GM23338 (cell line): ENCODE measurements around the gene DNAL4. TPM values are rescaled to one million over a fixed set of nuclear protein-coding genes. Genes with fewer than 3 reads are reported as not detected.

Experiments
- ATAC-seq: fragments of 200-7000 bp; cut with Tn5 transposase; 3 replicates; pipeline ENCODE4 v1.9.1; 2020
- DNase-seq: peaks from one replicate; pipeline ENCODE4 v3.0.0-alpha.2; 2015; ENCODE audit warnings: low spot score
- H2AFZ ChIP-seq: fragments of 200-600 bp; sonication (generic); 2 replicates; pipeline ENCODE4 v1.8.0; 2016; ENCODE audit warnings: antibody characterized with exemption, mild to moderate bottlenecking, moderate library complexity
- H3F3A ChIP-seq: fragments of 200-600 bp; sonication (generic); replicated peaks from 2 replicates; pipeline ENCODE4 v1.8.0; 2017; ENCODE audit warnings: antibody characterized with exemption, mixed run types, low read depth
- H3K27ac ChIP-seq: fragments of 200-600 bp; sonication (generic); 2 replicates; pipeline ENCODE4 v1.6.1; 2016; ENCODE audit warnings: low read depth
- H3K27me3 ChIP-seq: fragments of 200-600 bp; sonication (generic); 2 replicates; pipeline ENCODE4 v1.8.0; 2016; ENCODE audit warnings: mild to moderate bottlenecking, mixed run types, moderate library complexity; ENCODE audit not compliant: insufficient read depth
- H3K36me3 ChIP-seq: fragments of 200-600 bp; sonication (generic); 2 replicates; pipeline ENCODE4 v1.8.0; 2016; ENCODE audit warnings: mild to moderate bottlenecking; ENCODE audit not compliant: insufficient read depth
- H3K4me1 ChIP-seq: fragments of 200-600 bp; sonication (generic); 2 replicates; pipeline ENCODE4 v1.8.0; 2016; ENCODE audit warnings: mild to moderate bottlenecking, moderate library complexity; ENCODE audit not compliant: insufficient read depth
- H3K4me2 ChIP-seq: fragments of 200-600 bp; sonication (generic); 2 replicates; pipeline ENCODE4 v1.7.1; 2017; ENCODE audit warnings: mixed run types
- H3K4me3 ChIP-seq: fragments of 200-600 bp; sonication (generic); 2 replicates; pipeline ENCODE4 v1.6.1; 2016; ENCODE audit warnings: mixed run types
- H3K79me2 ChIP-seq: fragments of 200-600 bp; sonication (generic); replicated peaks from 2 replicates; pipeline ENCODE4 v1.8.0; 2017; ENCODE audit warnings: mild to moderate bottlenecking; ENCODE audit not compliant: insufficient read depth
- H3K9me2 ChIP-seq: fragments of 200-600 bp; sonication (generic); 2 replicates; pipeline ENCODE4 v1.8.0; 2017; ENCODE audit not compliant: insufficient read depth
- H4K20me1 ChIP-seq: fragments of 200-600 bp; sonication (generic); replicated peaks from 2 replicates; pipeline ENCODE4 v1.8.0; 2017; ENCODE audit warnings: mild to moderate bottlenecking; ENCODE audit not compliant: insufficient read depth
- H3K27ac Mint-ChIP-seq: 2 replicates; pipeline ENCODE4 v1.8.0; 2020; ENCODE audit warnings: inconsistent platforms, mild to moderate bottlenecking, moderate library complexity, mixed read lengths
- H3K27me3 Mint-ChIP-seq: 3 replicates; pipeline ENCODE4 v1.8.0; 2022; ENCODE audit warnings: low read depth, mild to moderate bottlenecking, moderate library complexity, mixed read lengths, inconsistent platforms; ENCODE audit not compliant: insufficient read depth, poor library complexity
- H3K36me3 Mint-ChIP-seq: 3 replicates; pipeline ENCODE4 v1.8.0; 2021; ENCODE audit warnings: low read depth, mild to moderate bottlenecking, inconsistent platforms, moderate library complexity, mixed read lengths
- H3K4me1 Mint-ChIP-seq: 3 replicates; pipeline ENCODE4 v1.8.0; 2020; ENCODE audit warnings: mild to moderate bottlenecking, inconsistent platforms, mixed read lengths
- H3K4me3 Mint-ChIP-seq: 3 replicates; pipeline ENCODE4 v1.8.0; 2021; ENCODE audit warnings: moderate library complexity, mild to moderate bottlenecking, inconsistent platforms, mixed read lengths
- H3K9me3 Mint-ChIP-seq: 3 replicates; pipeline ENCODE4 v1.8.0; 2020; ENCODE audit warnings: moderate library complexity, mild to moderate bottlenecking, inconsistent platforms, mixed read lengths
- CREB1 ChIP-seq: fragments of 250-450 bp; sonication (Bioruptor Pico); IDR thresholded peaks from 2 replicates; pipeline ENCODE4 v1.5.0; 2020; ENCODE audit warnings: low read depth, mild to moderate bottlenecking, moderate library complexity
- EZH2 ChIP-seq: fragments of 200-600 bp; sonication (generic); IDR thresholded peaks from one replicate; pipeline ENCODE4 v1.8.0; 2017; ENCODE audit warnings: antibody characterized with exemption, mild to moderate bottlenecking, low read depth; ENCODE audit not compliant: unreplicated experiment
- EZH2phosphoT487 ChIP-seq: fragments of 200-600 bp; sonication (generic); IDR thresholded peaks from one replicate; pipeline ENCODE4 v1.8.1; 2018; ENCODE audit warnings: antibody characterized with exemption; ENCODE audit not compliant: unreplicated experiment
- JUNB ChIP-seq: IDR thresholded peaks from one replicate; pipeline ENCODE4 v1.6.1; 2016; ENCODE audit warnings: antibody characterized with exemption; ENCODE audit not compliant: unreplicated experiment
- NANOG ChIP-seq: IDR thresholded peaks from 2 replicates; pipeline ENCODE4 v1.6.1; 2016; ENCODE audit warnings: antibody characterized with exemption, borderline replicate concordance
- POLR2AphosphoS5 ChIP-seq: IDR thresholded peaks from 2 replicates; pipeline ENCODE4 v1.6.1; 2016; ENCODE audit warnings: antibody characterized with exemption, low read depth
- STAT1 ChIP-seq: IDR thresholded peaks from one replicate; pipeline ENCODE4 v1.6.1; 2016; ENCODE audit warnings: antibody characterized with exemption; ENCODE audit not compliant: unreplicated experiment
- ZNF114 ChIP-seq: fragments of 250-450 bp; sonication (Bioruptor Pico); IDR thresholded peaks from 2 replicates; pipeline ENCODE4 v1.5.0; 2020; ENCODE audit warnings: mild to moderate bottlenecking, moderate library complexity
- ZNF331 ChIP-seq: fragments of 250-450 bp; sonication (Bioruptor Pico); IDR thresholded peaks from 2 replicates; pipeline ENCODE4 v1.5.0; 2020; ENCODE audit warnings: low read depth, mild to moderate bottlenecking, moderate library complexity
- polyA plus RNA-seq: library from polyadenylated mRNA; unstranded; fragments of >200 nt; fragmentation: Nextera tagmentation; extraction: Ambion mirVana; gene quantifications from 2 replicates; pipeline ENCODE4 v1.2.1, GENCODE V29; 2016
- total RNA-seq: library from RNA; depleted of rRNA; stranded (reverse); fragments of >200 nt; shearing (Covaris generic); gene quantifications from 2 replicates; pipeline ENCODE4 v1.2.3, GENCODE V29; 2014
- TF ChIP-seq, protein P1 (sequence below): IDR thresholded peaks from 2 replicates; pipeline ENCODE4 v1.6.1; 2016; ENCODE audit warnings: antibody characterized with exemption
- TF ChIP-seq, protein P2 (sequence below), 2 experiments: fragments of 200-600 bp in 1 of 2; sonication (generic) in 1 of 2; conservative IDR thresholded peaks; 2 replicates each; pipeline versions ENCODE4 v1.5.1 to v1.6.1; 2016 to 2017; ENCODE audit warnings: antibody characterized with exemption in 2 of 2, low read depth in 2 of 2, mild to moderate bottlenecking in 2 of 2, moderate library complexity in 1 of 2
- TF ChIP-seq, protein P3 (sequence below): fragments of 250-450 bp; sonication (Bioruptor Pico); IDR thresholded peaks from 2 replicates; pipeline ENCODE4 v1.5.0; 2020; ENCODE audit warnings: mild to moderate bottlenecking, moderate library complexity
- TF ChIP-seq, protein P4 (sequence below): IDR thresholded peaks from one replicate; pipeline ENCODE4 v1.6.1; 2018; ENCODE audit warnings: antibody characterized with exemption; ENCODE audit not compliant: unreplicated experiment

Gene DNAL4
- total and polyA plus RNA-seq, 2 experiments from 2014 or later: 9.3 to 10.0 TPM

DNA sequence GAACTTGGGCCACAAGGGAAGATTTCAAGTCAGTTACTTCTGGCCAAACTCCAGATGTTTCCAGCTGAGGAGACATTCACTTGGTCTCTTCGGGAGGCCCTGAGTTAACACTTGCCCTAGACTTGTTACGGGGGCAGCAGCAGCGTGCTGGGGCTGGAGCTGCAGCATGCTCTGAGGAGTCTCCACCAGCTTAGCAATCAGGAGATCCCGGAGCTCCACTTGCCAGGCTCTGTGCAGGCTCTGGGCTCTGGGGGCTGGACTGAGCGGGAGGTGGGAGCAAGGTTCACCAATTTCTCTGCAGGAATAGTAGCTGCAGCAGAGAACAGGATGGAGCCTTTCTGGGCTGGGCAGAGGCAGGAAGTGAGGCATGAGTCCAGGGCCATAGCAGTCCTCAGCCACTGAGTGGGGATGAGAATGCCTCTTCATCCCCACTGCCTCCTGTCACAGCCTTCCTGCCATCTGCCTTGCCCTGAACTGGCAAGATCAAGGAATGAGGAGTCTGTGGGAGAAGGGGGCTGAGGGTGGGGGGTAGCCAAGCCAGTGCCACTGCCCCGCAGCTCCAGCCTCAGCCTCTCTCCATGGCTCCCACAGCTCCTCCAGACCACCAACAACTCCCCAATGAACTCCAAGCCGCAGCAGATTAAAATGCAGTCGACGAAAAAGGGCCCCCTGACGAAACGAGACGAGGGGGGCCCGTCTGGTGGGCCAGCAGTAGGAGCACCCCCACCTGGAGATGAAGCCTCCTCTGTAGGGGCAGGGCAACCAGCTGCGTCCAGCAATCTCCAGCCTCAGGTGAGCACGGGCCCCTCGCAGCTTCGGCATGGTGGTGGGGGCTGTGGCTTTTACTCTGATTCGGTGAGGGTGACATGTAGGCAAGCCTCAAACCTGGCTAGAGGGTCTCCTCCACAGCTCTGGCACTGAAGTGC is 64.8 kb downstream of the DNAL4 start:
- peaks cover 3% of the 10 kb centered on the region; the same call in 2 of the 3 replicates for H3K4me1 Mint-ChIP-seq
- no peak for DNase-seq
- peaks cover 35% of the 10 kb centered on the region for H3K36me3 ChIP-seq

More for the DNA sequence above, 64.8 kb downstream of the DNAL4 start:
- H3F3A ChIP-seq: 0 out of 2 replicates have a peak, but pooled peaks cover 4% of the 10 kb centered on the region
- H3K4me3 Mint-ChIP-seq: no peak overlapping the region
- TF ChIP-seq ZNF331 (CRISPR knock-in tag) (no peak), EZH2phosphoT487 (no peak), CREB1 (CRISPR knock-in tag) (no peak), JUNB (no peak), NANOG (no peak), EZH2 (no peak), POLR2AphosphoS5 (no peak), STAT1 (no peak), ZNF114 (no peak)
- TF ChIP-seq, protein P1, sequence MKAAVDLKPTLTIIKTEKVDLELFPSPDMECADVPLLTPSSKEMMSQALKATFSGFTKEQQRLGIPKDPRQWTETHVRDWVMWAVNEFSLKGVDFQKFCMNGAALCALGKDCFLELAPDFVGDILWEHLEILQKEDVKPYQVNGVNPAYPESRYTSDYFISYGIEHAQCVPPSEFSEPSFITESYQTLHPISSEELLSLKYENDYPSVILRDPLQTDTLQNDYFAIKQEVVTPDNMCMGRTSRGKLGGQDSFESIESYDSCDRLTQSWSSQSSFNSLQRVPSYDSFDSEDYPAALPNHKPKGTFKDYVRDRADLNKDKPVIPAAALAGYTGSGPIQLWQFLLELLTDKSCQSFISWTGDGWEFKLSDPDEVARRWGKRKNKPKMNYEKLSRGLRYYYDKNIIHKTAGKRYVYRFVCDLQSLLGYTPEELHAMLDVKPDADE: no peak
- TF ChIP-seq, protein P2, sequence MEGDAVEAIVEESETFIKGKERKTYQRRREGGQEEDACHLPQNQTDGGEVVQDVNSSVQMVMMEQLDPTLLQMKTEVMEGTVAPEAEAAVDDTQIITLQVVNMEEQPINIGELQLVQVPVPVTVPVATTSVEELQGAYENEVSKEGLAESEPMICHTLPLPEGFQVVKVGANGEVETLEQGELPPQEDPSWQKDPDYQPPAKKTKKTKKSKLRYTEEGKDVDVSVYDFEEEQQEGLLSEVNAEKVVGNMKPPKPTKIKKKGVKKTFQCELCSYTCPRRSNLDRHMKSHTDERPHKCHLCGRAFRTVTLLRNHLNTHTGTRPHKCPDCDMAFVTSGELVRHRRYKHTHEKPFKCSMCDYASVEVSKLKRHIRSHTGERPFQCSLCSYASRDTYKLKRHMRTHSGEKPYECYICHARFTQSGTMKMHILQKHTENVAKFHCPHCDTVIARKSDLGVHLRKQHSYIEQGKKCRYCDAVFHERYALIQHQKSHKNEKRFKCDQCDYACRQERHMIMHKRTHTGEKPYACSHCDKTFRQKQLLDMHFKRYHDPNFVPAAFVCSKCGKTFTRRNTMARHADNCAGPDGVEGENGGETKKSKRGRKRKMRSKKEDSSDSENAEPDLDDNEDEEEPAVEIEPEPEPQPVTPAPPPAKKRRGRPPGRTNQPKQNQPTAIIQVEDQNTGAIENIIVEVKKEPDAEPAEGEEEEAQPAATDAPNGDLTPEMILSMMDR (conservative IDR thresholded peaks at IDR 0.05; ENCODE audit: low read depth in 2 of 2): no peak
- TF ChIP-seq, protein P3, sequence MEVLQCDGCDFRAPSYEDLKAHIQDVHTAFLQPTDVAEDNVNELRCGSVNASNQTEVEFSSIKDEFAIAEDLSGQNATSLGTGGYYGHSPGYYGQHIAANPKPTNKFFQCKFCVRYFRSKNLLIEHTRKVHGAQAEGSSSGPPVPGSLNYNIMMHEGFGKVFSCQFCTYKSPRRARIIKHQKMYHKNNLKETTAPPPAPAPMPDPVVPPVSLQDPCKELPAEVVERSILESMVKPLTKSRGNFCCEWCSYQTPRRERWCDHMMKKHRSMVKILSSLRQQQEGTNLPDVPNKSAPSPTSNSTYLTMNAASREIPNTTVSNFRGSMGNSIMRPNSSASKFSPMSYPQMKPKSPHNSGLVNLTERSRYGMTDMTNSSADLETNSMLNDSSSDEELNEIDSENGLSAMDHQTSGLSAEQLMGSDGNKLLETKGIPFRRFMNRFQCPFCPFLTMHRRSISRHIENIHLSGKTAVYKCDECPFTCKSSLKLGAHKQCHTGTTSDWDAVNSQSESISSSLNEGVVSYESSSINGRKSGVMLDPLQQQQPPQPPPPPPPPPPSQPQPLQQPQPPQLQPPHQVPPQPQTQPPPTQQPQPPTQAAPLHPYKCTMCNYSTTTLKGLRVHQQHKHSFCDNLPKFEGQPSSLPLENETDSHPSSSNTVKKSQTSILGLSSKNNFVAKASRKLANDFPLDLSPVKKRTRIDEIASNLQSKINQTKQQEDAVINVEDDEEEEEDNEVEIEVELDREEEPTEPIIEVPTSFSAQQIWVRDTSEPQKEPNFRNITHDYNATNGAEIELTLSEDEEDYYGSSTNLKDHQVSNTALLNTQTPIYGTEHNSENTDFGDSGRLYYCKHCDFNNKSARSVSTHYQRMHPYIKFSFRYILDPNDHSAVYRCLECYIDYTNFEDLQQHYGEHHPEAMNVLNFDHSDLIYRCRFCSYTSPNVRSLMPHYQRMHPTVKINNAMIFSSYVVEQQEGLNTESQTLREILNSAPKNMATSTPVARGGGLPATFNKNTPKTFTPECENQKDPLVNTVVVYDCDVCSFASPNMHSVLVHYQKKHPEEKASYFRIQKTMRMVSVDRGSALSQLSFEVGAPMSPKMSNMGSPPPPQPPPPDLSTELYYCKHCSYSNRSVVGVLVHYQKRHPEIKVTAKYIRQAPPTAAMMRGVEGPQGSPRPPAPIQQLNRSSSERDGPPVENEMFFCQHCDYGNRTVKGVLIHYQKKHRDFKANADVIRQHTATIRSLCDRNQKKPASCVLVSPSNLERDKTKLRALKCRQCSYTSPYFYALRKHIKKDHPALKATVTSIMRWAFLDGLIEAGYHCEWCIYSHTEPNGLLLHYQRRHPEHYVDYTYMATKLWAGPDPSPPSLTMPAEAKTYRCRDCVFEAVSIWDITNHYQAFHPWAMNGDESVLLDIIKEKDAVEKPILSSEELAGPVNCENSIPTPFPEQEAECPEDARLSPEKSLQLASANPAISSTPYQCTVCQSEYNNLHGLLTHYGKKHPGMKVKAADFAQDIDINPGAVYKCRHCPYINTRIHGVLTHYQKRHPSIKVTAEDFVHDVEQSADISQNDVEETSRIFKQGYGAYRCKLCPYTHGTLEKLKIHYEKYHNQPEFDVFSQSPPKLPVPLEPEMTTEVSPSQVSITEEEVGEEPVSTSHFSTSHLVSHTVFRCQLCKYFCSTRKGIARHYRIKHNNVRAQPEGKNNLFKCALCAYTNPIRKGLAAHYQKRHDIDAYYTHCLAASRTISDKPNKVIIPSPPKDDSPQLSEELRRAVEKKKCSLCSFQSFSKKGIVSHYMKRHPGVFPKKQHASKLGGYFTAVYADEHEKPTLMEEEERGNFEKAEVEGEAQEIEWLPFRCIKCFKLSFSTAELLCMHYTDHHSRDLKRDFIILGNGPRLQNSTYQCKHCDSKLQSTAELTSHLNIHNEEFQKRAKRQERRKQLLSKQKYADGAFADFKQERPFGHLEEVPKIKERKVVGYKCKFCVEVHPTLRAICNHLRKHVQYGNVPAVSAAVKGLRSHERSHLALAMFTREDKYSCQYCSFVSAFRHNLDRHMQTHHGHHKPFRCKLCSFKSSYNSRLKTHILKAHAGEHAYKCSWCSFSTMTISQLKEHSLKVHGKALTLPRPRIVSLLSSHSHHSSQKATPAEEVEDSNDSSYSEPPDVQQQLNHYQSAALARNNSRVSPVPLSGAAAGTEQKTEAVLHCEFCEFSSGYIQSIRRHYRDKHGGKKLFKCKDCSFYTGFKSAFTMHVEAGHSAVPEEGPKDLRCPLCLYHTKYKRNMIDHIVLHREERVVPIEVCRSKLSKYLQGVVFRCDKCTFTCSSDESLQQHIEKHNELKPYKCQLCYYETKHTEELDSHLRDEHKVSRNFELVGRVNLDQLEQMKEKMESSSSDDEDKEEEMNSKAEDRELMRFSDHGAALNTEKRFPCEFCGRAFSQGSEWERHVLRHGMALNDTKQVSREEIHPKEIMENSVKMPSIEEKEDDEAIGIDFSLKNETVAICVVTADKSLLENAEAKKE: no peak
- TF ChIP-seq, protein P4, sequence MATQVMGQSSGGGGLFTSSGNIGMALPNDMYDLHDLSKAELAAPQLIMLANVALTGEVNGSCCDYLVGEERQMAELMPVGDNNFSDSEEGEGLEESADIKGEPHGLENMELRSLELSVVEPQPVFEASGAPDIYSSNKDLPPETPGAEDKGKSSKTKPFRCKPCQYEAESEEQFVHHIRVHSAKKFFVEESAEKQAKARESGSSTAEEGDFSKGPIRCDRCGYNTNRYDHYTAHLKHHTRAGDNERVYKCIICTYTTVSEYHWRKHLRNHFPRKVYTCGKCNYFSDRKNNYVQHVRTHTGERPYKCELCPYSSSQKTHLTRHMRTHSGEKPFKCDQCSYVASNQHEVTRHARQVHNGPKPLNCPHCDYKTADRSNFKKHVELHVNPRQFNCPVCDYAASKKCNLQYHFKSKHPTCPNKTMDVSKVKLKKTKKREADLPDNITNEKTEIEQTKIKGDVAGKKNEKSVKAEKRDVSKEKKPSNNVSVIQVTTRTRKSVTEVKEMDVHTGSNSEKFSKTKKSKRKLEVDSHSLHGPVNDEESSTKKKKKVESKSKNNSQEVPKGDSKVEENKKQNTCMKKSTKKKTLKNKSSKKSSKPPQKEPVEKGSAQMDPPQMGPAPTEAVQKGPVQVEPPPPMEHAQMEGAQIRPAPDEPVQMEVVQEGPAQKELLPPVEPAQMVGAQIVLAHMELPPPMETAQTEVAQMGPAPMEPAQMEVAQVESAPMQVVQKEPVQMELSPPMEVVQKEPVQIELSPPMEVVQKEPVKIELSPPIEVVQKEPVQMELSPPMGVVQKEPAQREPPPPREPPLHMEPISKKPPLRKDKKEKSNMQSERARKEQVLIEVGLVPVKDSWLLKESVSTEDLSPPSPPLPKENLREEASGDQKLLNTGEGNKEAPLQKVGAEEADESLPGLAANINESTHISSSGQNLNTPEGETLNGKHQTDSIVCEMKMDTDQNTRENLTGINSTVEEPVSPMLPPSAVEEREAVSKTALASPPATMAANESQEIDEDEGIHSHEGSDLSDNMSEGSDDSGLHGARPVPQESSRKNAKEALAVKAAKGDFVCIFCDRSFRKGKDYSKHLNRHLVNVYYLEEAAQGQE: no peak
- peaks cover 6% of the 10 kb centered on the region; the same call in 1 of the 2 replicates for H4K20me1 ChIP-seq
- no peak overlapping the region for H2AFZ ChIP-seq
- H3K4me1 ChIP-seq: no peaks in the 10 kb centered on the region
- no peak overlapping the region for H3K4me2 ChIP-seq
- peaks cover 9% of the 10 kb centered on the region for H3K27me3 Mint-ChIP-seq
- H3K4me3 ChIP-seq: no peak overlapping the region
- peaks cover 80% of the 10 kb centered on the region for H3K36me3 Mint-ChIP-seq
- no peaks in the 10 kb centered on the region for H3K9me3 Mint-ChIP-seq
- no peak overlapping the region for H3K27ac ChIP-seq
- no peak for ATAC-seq
- no peaks in the 10 kb centered on the region for H3K27me3 ChIP-seq
- H3K27ac Mint-ChIP-seq: no peak overlapping the region
- no peaks in the 10 kb centered on the region for H3K9me2 ChIP-seq
- no peaks in the 10 kb centered on the region for H3K79me2 ChIP-seq
